H1 (cell line): Measurements from ENCODE around the gene MECR. TPM values are rescaled to one million over a fixed set of nuclear protein-coding genes. Genes with fewer than 3 reads are reported as not detected.

ENCODE experiments used
- CTCF ChIA-PET: fragments of 300-600 bp; sonication (Branson Sonifier 250); formaldehyde crosslinking; loops from one replicate; lab custom pipeline; 2021; ENCODE audit not compliant: partially characterized antibody; lab: Charles Lee
- POLR2A ChIA-PET: fragments of 300-600 bp; sonication (Branson Sonifier 250); formaldehyde crosslinking; loops from one replicate; lab custom pipeline; 2021; ENCODE audit warnings: inconsistent platforms; ENCODE audit not compliant: partially characterized antibody; lab: Charles Lee
- DNase-seq, 2 experiments: peaks; one replicate each; pipeline versions ENCODE4 v3.0.0 to v3.0.0-alpha.2; 2010 to 2022; ENCODE audit warnings: low spot score in 2 of 2, low read depth in 1 of 2, mixed read lengths in 1 of 2
- FAIRE-seq: peaks from 2 replicates; lab custom pipeline; 2011; peaks lifted over from hg19 to GRCh38; lab: Jason Lieb, UNC
- H2AFZ ChIP-seq: 2 replicates; pipeline ENCODE4 v1.8.1; 2012; ENCODE audit warnings: low read length, inconsistent platforms
- H2AK5ac ChIP-seq: 2 replicates; pipeline ENCODE4 v1.6.1; 2013; ENCODE audit warnings: low read depth, low read length
- H2BK120ac ChIP-seq: replicated peaks from 2 replicates; pipeline ENCODE3; 2013; ENCODE audit warnings: low read depth, low read length, inconsistent platforms
- H2BK12ac ChIP-seq: 2 replicates; pipeline ENCODE4 v1.6.1; 2013; ENCODE audit warnings: low read depth, low read length
- H2BK15ac ChIP-seq: 2 replicates; pipeline ENCODE4 v1.6.1; 2013; ENCODE audit warnings: low read length
- H2BK20ac ChIP-seq: 2 replicates; pipeline ENCODE4 v1.6.1; 2013; ENCODE audit warnings: low read length
- H2BK5ac ChIP-seq: 2 replicates; pipeline ENCODE4 v1.6.1; 2013; ENCODE audit warnings: low read depth, low read length
- H3K14ac ChIP-seq: 2 replicates; pipeline ENCODE4 v1.6.1; 2013; ENCODE audit warnings: inconsistent platforms; ENCODE audit not compliant: insufficient read length
- H3K18ac ChIP-seq: 2 replicates; pipeline ENCODE4 v1.6.1; 2013; ENCODE audit warnings: low read length; ENCODE audit errors: extremely low read depth
- H3K23ac ChIP-seq: 2 replicates; pipeline ENCODE4 v1.6.1; 2013; ENCODE audit warnings: inconsistent platforms; ENCODE audit not compliant: insufficient read length
- H3K23me2 ChIP-seq: 2 replicates; pipeline ENCODE4 v1.6.1; 2013; ENCODE audit warnings: low read depth, low read length
- H3K27ac ChIP-seq: 2 replicates; pipeline ENCODE4 v1.6.1; 2011; ENCODE audit warnings: low read depth, low read length, inconsistent platforms
- H3K27me3 ChIP-seq, 4 experiments: replicated peaks in 1 of 4; 1 replicate in 1 of 4; 2 replicates in 3 of 4; pipeline versions ENCODE4 v1.6.1 to v1.8.1; 2011 to 2013; ENCODE audit warnings: low read length in 3 of 4, mild to moderate bottlenecking in 3 of 4, inconsistent platforms in 2 of 4, mixed read lengths in 2 of 4, moderate library complexity in 1 of 4; ENCODE audit not compliant: control insufficient read depth in 3 of 4, insufficient read depth in 3 of 4; ENCODE audit errors: extremely low read depth in 1 of 4
- H3K36me3 ChIP-seq, 4 experiments: 2 replicates each; pipeline versions ENCODE4 v1.6.1 to v1.8.1; 2011 to 2013; ENCODE audit warnings: mild to moderate bottlenecking in 4 of 4, low read length in 3 of 4, moderate library complexity in 2 of 4, control low read depth in 1 of 4, inconsistent platforms in 1 of 4; ENCODE audit not compliant: insufficient read depth in 4 of 4, control insufficient read depth in 2 of 4
- H3K4ac ChIP-seq: replicated peaks from 2 replicates; pipeline ENCODE3; 2013; ENCODE audit warnings: low read length, low read depth, mixed read lengths, inconsistent platforms; ENCODE audit not compliant: insufficient read length
- H3K4me1 ChIP-seq, 4 experiments: replicated peaks in 1 of 4; 1 replicate in 1 of 4; 2 replicates in 3 of 4; pipeline versions ENCODE4 v1.6.1 to v1.8.1; 2011 to 2013; ENCODE audit warnings: low read length in 3 of 4, inconsistent platforms in 2 of 4, mixed read lengths in 1 of 4; ENCODE audit not compliant: insufficient read depth in 4 of 4, control insufficient read depth in 3 of 4
- H3K4me2 ChIP-seq, 2 experiments: 2 replicates each; pipeline versions ENCODE4 v1.6.1 to v1.8.1; 2011 to 2013; ENCODE audit warnings: low read depth in 2 of 2, low read length in 2 of 2, control low read depth in 1 of 2, inconsistent platforms in 1 of 2, mild to moderate bottlenecking in 1 of 2; ENCODE audit not compliant: insufficient read depth in 1 of 2
- H3K4me3 ChIP-seq, 4 experiments: fragments of 200-600, 300-600 bp in 1 of 4; sonication (generic), shearing (Covaris generic), sonication (Bioruptor Twin) in 1 of 4; 2 replicates each; pipeline versions ENCODE4 v1.5.1 to v1.8.1; 2011 to 2016; ENCODE audit warnings: low read length in 4 of 4, low read depth in 3 of 4, control low read depth in 2 of 4, inconsistent platforms in 2 of 4, mild to moderate bottlenecking in 2 of 4, mixed read lengths in 1 of 4, moderate library complexity in 1 of 4; ENCODE audit not compliant: insufficient read depth in 2 of 4; ENCODE audit errors: extremely low read depth in 1 of 4
- H3K56ac ChIP-seq: replicated peaks from 2 replicates; pipeline ENCODE3; 2013; ENCODE audit warnings: low read depth, mild to moderate bottlenecking, mixed read lengths, low read length, inconsistent platforms; ENCODE audit not compliant: insufficient read length
- H3K79me1 ChIP-seq: 2 replicates; pipeline ENCODE4 v1.6.1; 2013; ENCODE audit warnings: low read depth, low read length, control low read depth
- H3K79me2 ChIP-seq, 2 experiments: 2 replicates each; pipeline versions ENCODE4 v1.6.1 to v1.8.1; 2012 to 2013; ENCODE audit warnings: low read length in 2 of 2, mild to moderate bottlenecking in 2 of 2, inconsistent platforms in 1 of 2; ENCODE audit not compliant: insufficient read depth in 2 of 2, control insufficient read depth in 1 of 2
- H3K9ac ChIP-seq, 4 experiments: replicated peaks in 1 of 4; 1 replicate in 1 of 4; 2 replicates in 3 of 4; pipeline versions ENCODE4 v1.6.1 to v1.8.1; 2011 to 2013; ENCODE audit warnings: low read depth in 3 of 4, low read length in 3 of 4, control low read depth in 2 of 4, mild to moderate bottlenecking in 2 of 4, moderate library complexity in 2 of 4, inconsistent platforms in 1 of 4; ENCODE audit errors: extremely low read depth in 1 of 4
- H3K9me3 ChIP-seq, 2 experiments: 2 replicates each; pipeline versions ENCODE4 v1.6.1 to v1.8.1; 2012 to 2013; ENCODE audit warnings: mild to moderate bottlenecking in 2 of 2, moderate library complexity in 2 of 2, control low read depth in 1 of 2, inconsistent platforms in 1 of 2, low read depth in 1 of 2, low read length in 1 of 2, mixed read lengths in 1 of 2; ENCODE audit not compliant: insufficient read depth in 2 of 2
- H4K20me1 ChIP-seq, 2 experiments: replicated peaks in 1 of 2; 2 replicates each; pipeline versions ENCODE3 to v1.8.1; 2011 to 2013; ENCODE audit warnings: inconsistent platforms in 2 of 2, low read length in 2 of 2, mild to moderate bottlenecking in 1 of 2; ENCODE audit not compliant: insufficient read depth in 2 of 2, control insufficient read depth in 1 of 2
- H4K5ac ChIP-seq: 2 replicates; pipeline ENCODE4 v1.6.1; 2013; ENCODE audit warnings: low read length, low read depth, mixed read lengths, inconsistent platforms; ENCODE audit not compliant: insufficient read length
- H4K8ac ChIP-seq: 2 replicates; pipeline ENCODE4 v1.8.0; 2013; ENCODE audit warnings: mild to moderate bottlenecking, moderate library complexity, low read length, inconsistent platforms; ENCODE audit not compliant: insufficient read depth; ENCODE audit errors: extremely low read depth
- H4K91ac ChIP-seq: replicated peaks from 2 replicates; pipeline ENCODE3; 2013; ENCODE audit warnings: low read length, mixed read lengths, inconsistent platforms; ENCODE audit not compliant: insufficient read length
- MAX ChIP-seq: IDR thresholded peaks from 2 replicates; pipeline ENCODE4 v1.6.1; 2012; ENCODE audit warnings: inconsistent platforms
- PHF8 ChIP-seq: fragments of 200-600 bp; sonication (generic); conservative IDR thresholded peaks from 2 replicates; pipeline ENCODE4 v1.7.1; 2012; ENCODE audit warnings: low read depth, mild to moderate bottlenecking, inconsistent platforms, low read length, moderate library complexity
- POU5F1 ChIP-seq: IDR thresholded peaks from 2 replicates; pipeline ENCODE4 v1.6.1; 2011; ENCODE audit warnings: low read depth, mild to moderate bottlenecking, low read length, moderate library complexity
- SP2 ChIP-seq: IDR thresholded peaks from 2 replicates; pipeline ENCODE4 v1.6.1; 2012; ENCODE audit warnings: mild to moderate bottlenecking, low read length, inconsistent platforms
- TCF12 ChIP-seq: IDR thresholded peaks from 2 replicates; pipeline ENCODE4 v1.6.1; 2011; ENCODE audit warnings: low read depth, mild to moderate bottlenecking, low read length
- WGBS, 2 experiments: shearing (Covaris generic) in 1 of 2; methylation state at CpG; one replicate each; pipeline versions ENCODE4 v1.1.6 to v1.1.7; 2013 to 2015; ENCODE audit warnings: low lambda C conversion rate in 2 of 2, mixed read lengths in 2 of 2, inconsistent platforms in 1 of 2, low coverage in 1 of 2, missing lambda C conversion rate in 1 of 2; ENCODE audit not compliant: insufficient replicate concordance in 2 of 2, insufficient coverage in 1 of 2, insufficient read length in 1 of 2; ENCODE audit errors: extremely low coverage in 1 of 2, missing lambda C conversion rate in 1 of 2; 5-methylcytosine and 5-hydroxymethylcytosine counted together
- polyA plus RNA-seq, 7 experiments: library from polyadenylated mRNA; depleted of rRNA in 3 of 7; stranded (reverse) in 5 of 7; unstranded in 2 of 7; fragments of >200 nt in 5 of 7; fragments of 200-250 nt in 2 of 7; gene quantifications; 1 replicate in 5 of 7; 2 replicates in 1 of 7; 4 replicates in 1 of 7; pipeline versions ENCODE4 v1.2.1 to v1.2.3, GENCODE V29; 2011 to 2013; ENCODE audit warnings: missing spikeins in 2 of 7, mixed read lengths in 2 of 7
- total RNA-seq: library from RNA; stranded (reverse); fragmentation: NEBNext Ultra II Directional; extraction: Animal tissue kit (Norgen Biotek cat#: 25700); gene quantifications from 2 replicates; pipeline ENCODE4 v1.2.1, GENCODE V29; 2021

MECR gene
- total and polyA plus RNA-seq, 2 of the 8 experiments (the other 6 are each of a cell fraction or from before 2014, with no cell fraction given), result 24.2 to 24.4 TPM

DNA sequence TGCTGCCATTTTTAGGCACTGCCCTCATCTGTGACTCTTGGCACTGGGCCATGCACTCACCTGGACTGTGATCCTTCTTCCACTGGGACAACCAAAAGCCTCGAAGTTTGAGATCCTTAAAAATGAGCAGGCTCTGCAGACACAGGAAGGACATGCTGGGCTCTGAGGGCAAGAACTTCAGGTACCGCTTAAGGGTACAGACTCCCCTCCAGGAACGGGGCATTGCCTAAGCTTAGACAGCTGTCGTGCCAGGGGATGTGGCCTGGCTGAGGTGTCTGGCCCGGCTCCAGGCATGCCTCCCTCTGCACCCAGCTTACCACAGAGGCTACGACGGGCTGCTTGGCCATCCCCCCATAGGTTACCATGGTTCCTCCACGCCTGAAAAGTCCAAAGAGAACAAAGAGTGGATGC, 34.8 kb downstream of the MECR start:
- Histone ChIP-seq H2BK15ac (no peak overlapping the region), H4K8ac (no peak overlapping the region; the same call in 1 of the 2 replicates), H2AFZ (no peak overlapping the region), H2BK5ac (no peak overlapping the region), H2BK120ac (no peak overlapping the region), H3K18ac (no peak overlapping the region), H3K27me3 (no peaks in the 10 kb centered on the region), H3K9ac (no peak overlapping the region), H4K20me1 (no peaks in the 10 kb centered on the region), H3K14ac (no peak overlapping the region)
- POLR2A ChIA-PET, result interaction anchor here (0.7 to 5.2 kb wide), 4 partner anchors 10 to 281 kb away, joined by 3 to 37 read pairs (median 16); partner anchors contain the start of genes EPB41 and SRSF4
- CTCF ChIA-PET, result interaction anchor here (0.6 to 2.7 kb wide), 7 partner anchors 10 to 300 kb away, joined by 3 to 29 read pairs (median 7); partner anchors contain the start of genes SRSF4 and TMEM200B
- TF ChIP-seq MAX (no peak), TCF12 (no peak), POU5F1 (no peak), SP2 (no peak), PHF8 (no peak)
- TF ChIP-seq, all 59 proteins: peak for 0
- H3K9me3 ChIP-seq, result no peaks in the 10 kb centered on the region
- peaks cover 2 to 15% (median 12%) of the 10 kb centered on the region in 4 experiments; a peak in 4 of 8 replicates for H3K36me3 ChIP-seq
- H3K79me1 ChIP-seq, result no peaks in the 10 kb centered on the region
- DNase-seq (no peak), FAIRE-seq (no peak)
- no peak overlapping the region for H4K5ac ChIP-seq
- no peak overlapping the region for H3K27ac ChIP-seq
- H3K23me2 ChIP-seq, result no peaks in the 10 kb centered on the region
- no peak overlapping the region for H2BK20ac ChIP-seq
- H3K4me1 ChIP-seq, result no peaks in the 10 kb centered on the region
- 95% methylated on average over 8 of the region's 8 CpGs; no CpG with 5 or more reads in 1 of the 2 experiments for WGBS, 2 experiments
- H3K4me2 ChIP-seq, result no peak overlapping the region
- no peak overlapping the region for H4K91ac ChIP-seq
- H3K4ac ChIP-seq, result no peak overlapping the region
- no peak overlapping the region for H3K56ac ChIP-seq
- no peak overlapping the region for H2AK5ac ChIP-seq
- no peaks in the 10 kb centered on the region for H3K79me2 ChIP-seq
- no peak overlapping the region for H3K4me3 ChIP-seq
- no peak overlapping the region for H2BK12ac ChIP-seq
- H3K23ac ChIP-seq, result no peak overlapping the region
